IMR-90 (cell line): Measurements from ENCODE around the gene LDLRAD4. TPM values are rescaled to one million over a fixed set of nuclear protein-coding genes. Genes with fewer than 3 reads are reported as not detected.

ENCODE experiments used
- ATAC-seq: fragments of 200-7000 bp; cut with Tn5 transposase; 2 replicates; pipeline ENCODE4 v1.9.1; 2020; ENCODE audit warnings: low read depth, mild to moderate bottlenecking, moderate library complexity
- BruUV-seq: library from RNA; stranded (reverse); fragments of 400-500 nt; replicated peaks from 2 replicates; lab custom pipeline; 2021; lab: Mats Ljungman, UMichigan
- CTCF ChIA-PET: fragments of 300-600 bp; formaldehyde crosslinking; extraction: SDS; loops from one replicate; lab custom pipeline; 2021; ENCODE audit warnings: antibody characterized with exemption; lab: Yijun Ruan, JAX
- POLR2A ChIA-PET: fragments of 300-600 bp; sonication (Branson Sonifier 250); formaldehyde crosslinking; loops from one replicate; lab custom pipeline; 2022; ENCODE audit warnings: antibody characterized with exemption; ENCODE audit not compliant: unreplicated experiment; lab: Charles Lee
- DNase-seq: peaks from one replicate; pipeline ENCODE4 v3.0.0; 2013
- H2AFZ ChIP-seq: replicated peaks from 2 replicates; pipeline ENCODE3; 2013; ENCODE audit warnings: low read length, mild to moderate bottlenecking; ENCODE audit not compliant: poor library complexity
- H2AK5ac ChIP-seq: 2 replicates; pipeline ENCODE4 v1.6.1; 2013; ENCODE audit warnings: low read depth, low read length, inconsistent platforms
- H2AK9ac ChIP-seq: replicated peaks from 2 replicates; pipeline ENCODE3; 2013; ENCODE audit warnings: mild to moderate bottlenecking, low read depth, low read length, moderate library complexity; ENCODE audit not compliant: poor library complexity
- H2BK120ac ChIP-seq: 2 replicates; pipeline ENCODE4 v1.6.1; 2013; ENCODE audit warnings: low read depth, low read length, inconsistent platforms
- H2BK15ac ChIP-seq: 3 replicates; pipeline ENCODE4 v1.6.1; 2013; ENCODE audit warnings: low read depth, low read length, inconsistent platforms
- H2BK20ac ChIP-seq: 2 replicates; pipeline ENCODE4 v1.6.1; 2013; ENCODE audit warnings: low read depth, mild to moderate bottlenecking, inconsistent platforms, low read length, moderate library complexity
- H2BK5ac ChIP-seq: 2 replicates; pipeline ENCODE4 v1.6.1; 2013; ENCODE audit warnings: mild to moderate bottlenecking, low read depth, low read length, inconsistent platforms; ENCODE audit not compliant: poor library complexity, severe bottlenecking
- H3K14ac ChIP-seq: replicated peaks from 2 replicates; pipeline ENCODE4 v1.6.1; 2013; ENCODE audit warnings: low read depth, low read length, inconsistent platforms
- H3K18ac ChIP-seq: 2 replicates; pipeline ENCODE4 v1.6.1; 2013; ENCODE audit warnings: low read depth, low read length, control low read depth
- H3K23ac ChIP-seq: 2 replicates; pipeline ENCODE4 v1.6.1; 2013; ENCODE audit warnings: low read depth, low read length, inconsistent platforms
- H3K27ac ChIP-seq: 2 replicates; pipeline ENCODE4 v1.5.1; 2013; ENCODE audit warnings: mild to moderate bottlenecking, control low read depth, low read length; ENCODE audit not compliant: insufficient read depth
- H3K27me3 ChIP-seq: 2 replicates; pipeline ENCODE4 v1.6.1; 2013; ENCODE audit warnings: low read length; ENCODE audit not compliant: control insufficient read depth, insufficient read depth
- H3K36me3 ChIP-seq: 2 replicates; pipeline ENCODE4 v1.6.1; 2013; ENCODE audit warnings: low read length, mixed read lengths; ENCODE audit not compliant: control insufficient read depth, insufficient read depth
- H3K4ac ChIP-seq: 2 replicates; pipeline ENCODE4 v1.6.1; 2013; ENCODE audit warnings: low read depth, low read length, inconsistent platforms
- H3K4me1 ChIP-seq: 2 replicates; pipeline ENCODE4 v1.6.1; 2013; ENCODE audit warnings: low read length, mixed read lengths; ENCODE audit not compliant: control insufficient read depth, insufficient read depth
- H3K4me2 ChIP-seq: 2 replicates; pipeline ENCODE4 v1.6.1; 2013; ENCODE audit warnings: low read depth, mild to moderate bottlenecking, control low read depth, low read length, moderate library complexity
- H3K4me3 ChIP-seq: 2 replicates; pipeline ENCODE4 v1.5.1; 2013; ENCODE audit warnings: low read depth, mild to moderate bottlenecking, control low read depth, low read length, moderate library complexity; ENCODE audit not compliant: insufficient read depth
- H3K56ac ChIP-seq: 2 replicates; pipeline ENCODE4 v1.6.1; 2013; ENCODE audit warnings: low read length, inconsistent platforms; ENCODE audit not compliant: insufficient read depth; ENCODE audit errors: extremely low read depth
- H3K79me1 ChIP-seq, 2 experiments: 2 replicates each; pipeline ENCODE4 v1.6.1; 2013; ENCODE audit warnings: low read length in 2 of 2, inconsistent platforms in 1 of 2, low read depth in 1 of 2
- H3K9ac ChIP-seq: 2 replicates; pipeline ENCODE4 v1.6.1; 2013; ENCODE audit warnings: low read depth, low read length, control low read depth
- H3K9me1 ChIP-seq: 2 replicates; pipeline ENCODE4 v1.6.1; 2013; ENCODE audit warnings: low read length, inconsistent platforms; ENCODE audit not compliant: insufficient read depth
- H3K9me3 ChIP-seq: 2 replicates; pipeline ENCODE4 v1.6.1; 2013; ENCODE audit warnings: low read length; ENCODE audit not compliant: control insufficient read depth, insufficient read depth
- H4K20me1 ChIP-seq: 2 replicates; pipeline ENCODE4 v1.6.1; 2013; ENCODE audit warnings: low read length, inconsistent platforms; ENCODE audit not compliant: insufficient read depth
- H4K5ac ChIP-seq: 2 replicates; pipeline ENCODE4 v1.6.1; 2013; ENCODE audit warnings: mild to moderate bottlenecking, low read depth, low read length, control low read depth
- H4K8ac ChIP-seq, 2 experiments: 2 replicates each; pipeline ENCODE4 v1.6.1; 2013; ENCODE audit warnings: low read depth in 2 of 2, low read length in 2 of 2, control low read depth in 1 of 2, inconsistent platforms in 1 of 2
- H4K91ac ChIP-seq: 2 replicates; pipeline ENCODE4 v1.6.1; 2013; ENCODE audit warnings: low read depth, low read length, inconsistent platforms; ENCODE audit not compliant: insufficient read depth
- CEBPB ChIP-seq: IDR thresholded peaks from 2 replicates; pipeline ENCODE4 v1.6.1; 2012; ENCODE audit warnings: low read depth, low read length, improper control_type of control experiment
- CHD1 ChIP-seq: IDR thresholded peaks from 2 replicates; pipeline ENCODE4 v1.6.1; 2012; ENCODE audit warnings: low read depth, low read length, improper control_type of control experiment
- FOS ChIP-seq: fragments of 150-350 bp; IDR thresholded peaks from 2 replicates; pipeline ENCODE4 v1.6.1; 2016; ENCODE audit warnings: low read depth, low read length
- MAFK ChIP-seq: IDR thresholded peaks from 2 replicates; pipeline ENCODE4 v1.6.1; 2012; ENCODE audit warnings: low read depth, low read length, improper control_type of control experiment
- MXI1 ChIP-seq: IDR thresholded peaks from 2 replicates; pipeline ENCODE4 v1.6.1; 2012; ENCODE audit warnings: low read depth, mild to moderate bottlenecking, low read length, moderate library complexity, borderline replicate concordance
- POLR2A ChIP-seq: IDR thresholded peaks from 2 replicates; pipeline ENCODE4 v1.6.1; 2012; ENCODE audit warnings: mild to moderate bottlenecking, low read depth, low read length
- RAD21 ChIP-seq: IDR thresholded peaks from 2 replicates; pipeline ENCODE4 v1.6.1; 2012; ENCODE audit warnings: low read length, improper control_type of control experiment
- RCOR1 ChIP-seq: IDR thresholded peaks from 2 replicates; pipeline ENCODE4 v1.6.1; 2012; ENCODE audit warnings: mild to moderate bottlenecking, low read length, improper control_type of control experiment; ENCODE audit not compliant: insufficient replicate concordance
- RFX5 ChIP-seq: IDR thresholded peaks from 2 replicates; pipeline ENCODE4 v1.8.0; 2012; ENCODE audit warnings: low read depth, mild to moderate bottlenecking, low read length, moderate library complexity
- SMC3 ChIP-seq: fragments of 150-350 bp; IDR thresholded peaks from 2 replicates; pipeline ENCODE4 v1.6.1; 2016; ENCODE audit warnings: low read depth, mild to moderate bottlenecking, antibody characterized with exemption, low read length, moderate library complexity
- USF2 ChIP-seq: fragments of 150-350 bp; IDR thresholded peaks from 2 replicates; pipeline ENCODE4 v1.6.1; 2017; ENCODE audit warnings: mild to moderate bottlenecking, antibody characterized with exemption, low read length, low read depth
- WGBS, 2 experiments: methylation state at CpG; one replicate each; pipeline versions ENCODE4 v1.1.5 to v1.1.7; 2013; ENCODE audit warnings: missing lambda C conversion rate in 2 of 2; ENCODE audit not compliant: insufficient read length in 1 of 2; ENCODE audit errors: extremely low coverage in 2 of 2; 5-methylcytosine and 5-hydroxymethylcytosine counted together
- dilution Hi-C: fragments of 300-500 bp; cut with HindIII; formaldehyde crosslinking; loops from one replicate; pipeline ENCODE4 v1.14.3; 2018; ENCODE audit warnings: low sequenced_read_pairs; ENCODE audit not compliant: unreplicated experiment
- in situ Hi-C: fragments of 300-500 bp; cut with MboI; formaldehyde crosslinking; loops from 3 replicates; pipeline ENCODE4 v1.14.3; 2019; ENCODE audit warnings: low sequenced_read_pairs, inconsistent platforms, mixed read lengths
- intact Hi-C: fragments of 100-400 bp; cut with micrococcal nuclease; formaldehyde crosslinking; loops from 2 replicates; pipeline ENCODE4 v1.10.0; 2022
- polyA plus RNA-seq, 3 experiments: library from polyadenylated mRNA; depleted of rRNA; stranded (reverse); fragments of >200 nt; gene quantifications; 2 replicates each; pipeline ENCODE4 v1.2.3, GENCODE V29; 2012; ENCODE audit warnings: low replicate concordance in 1 of 3
- total RNA-seq: library from RNA; depleted of rRNA; stranded (reverse); fragments of >200 nt; gene quantifications from 2 replicates; pipeline ENCODE4 v1.2.3, GENCODE V29; 2012

The LDLRAD4 gene
- total and polyA plus RNA-seq, 2 of the 4 experiments (the other 2 are of a cell fraction): not detected

DNA sequence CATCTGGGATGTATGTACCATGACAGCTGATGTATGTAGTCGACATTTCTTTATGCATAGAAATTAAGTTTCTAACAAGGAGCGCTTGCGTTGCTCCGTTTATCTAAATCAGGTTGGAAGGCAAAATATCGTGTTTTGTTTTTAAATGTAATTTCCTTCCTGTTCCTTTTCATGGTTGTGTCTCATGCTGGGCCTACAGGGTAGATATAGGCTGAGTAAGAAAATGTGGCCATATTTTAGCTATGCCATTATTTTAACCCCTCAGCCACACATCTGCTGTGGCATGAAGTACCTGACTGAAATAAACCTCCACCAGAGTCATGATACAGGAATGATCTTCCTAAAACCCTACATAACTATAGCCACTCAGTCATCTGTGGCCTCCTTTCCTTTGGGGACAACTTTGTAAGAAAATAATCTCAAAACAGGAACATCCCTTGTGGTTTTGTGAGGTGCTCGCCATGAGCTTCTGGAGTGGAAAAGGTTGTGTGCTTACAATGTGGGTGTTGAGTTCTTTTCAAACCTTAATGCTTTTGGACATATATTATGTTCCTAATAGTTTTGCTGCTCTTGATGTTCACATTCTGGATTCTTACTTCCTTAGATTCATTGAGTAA lies 293.5 kb downstream of the LDLRAD4 start:
- Histone ChIP-seq H3K14ac (no peak overlapping the region), H3K9me3 (no peaks in the 10 kb centered on the region), H3K27me3 (peaks cover 2% of the 10 kb centered on the region), H4K5ac (no peak overlapping the region), H3K4me1 (no peaks in the 10 kb centered on the region), H3K56ac (no peak overlapping the region), H3K9me1 (no peaks in the 10 kb centered on the region), H2BK20ac (no peak overlapping the region), H3K4ac (no peak overlapping the region), H3K9ac (no peak overlapping the region), H2BK120ac (no peak overlapping the region), H2AK9ac (no peak overlapping the region), H4K8ac (no peak overlapping the region), H2AK5ac (no peak overlapping the region), H3K27ac (no peak overlapping the region), H4K20me1 (no peaks in the 10 kb centered on the region), H4K91ac (no peak overlapping the region), H3K4me2 (no peak overlapping the region), H3K36me3 (no peaks in the 10 kb centered on the region), H2BK5ac (no peak overlapping the region), H3K79me1 (no peaks in the 10 kb centered on the region), H3K18ac (no peak overlapping the region), H3K4me3 (no peak overlapping the region), H2AFZ (no peak overlapping the region), H2BK15ac (no peak overlapping the region), H3K23ac (no peak overlapping the region)
- in situ Hi-C loops: no loop called here
- ChIA-PET CTCF (no interaction called here), POLR2A (no interaction called here)
- no TSS peak for BruUV-seq
- ATAC-seq (no peak), DNase-seq (no peak)
- intact Hi-C loops: no loop called here
- dilution Hi-C loops: no loop called here
- TF ChIP-seq RCOR1: no peak
- TF ChIP-seq RAD21: no peak
- TF ChIP-seq POLR2A: no peak
- no peak for TF ChIP-seq SMC3
- TF ChIP-seq CHD1: no peak
- no peak for TF ChIP-seq FOS
- TF ChIP-seq MXI1: no peak
- TF ChIP-seq MAFK: no peak
- TF ChIP-seq CEBPB: no peak
- no peak for TF ChIP-seq USF2
- no peak for TF ChIP-seq RFX5
- no CpG with 5 or more reads among the region's 6 CpGs for WGBS, 2 experiments
